Measurements from ENCODE around the gene POU2AF2.

GRCh38 chr11:111283945-111284481 is 38.5 kb downstream of the POU2AF2 start:
- TF ChIP-seq TAF1 (IDR thresholded peaks at IDR 0.05; ENCODE audit: borderline replicate concordance, insufficient read depth, low read length) (no peak), POLR2AphosphoS5 (IDR thresholded peaks at IDR 0.05; ENCODE audit: low read depth, low read length) (no peak), SIN3A (IDR thresholded peaks at IDR 0.05; ENCODE audit: borderline replicate concordance, insufficient read depth, low read length) (no peak), REST (IDR thresholded peaks at IDR 0.05; ENCODE audit: insufficient read depth in 1 of 2, low read depth in 2 of 2, low read length in 2 of 2) (no peak), FOXP2 (optimal IDR thresholded peaks at IDR 0.05; ENCODE audit: borderline replicate concordance, extremely low read depth, extremely low read length, insufficient read depth) (no peak)

Measured in PFSK-1 (cell line).